Astrocyte (in vitro differentiated cells and primary cell): ENCODE results near the gene TGM2. TPM values are rescaled to one million over a fixed set of nuclear protein-coding genes. Genes with fewer than 3 reads are reported as not detected.

Experiments
- DNase-seq: peaks from one replicate; pipeline ENCODE4 v3.0.0-alpha.2; 2010; ENCODE audit warnings: low read depth
- FAIRE-seq: peaks from 2 replicates; lab custom pipeline; 2011; peaks lifted over from hg19 to GRCh38; lab: Jason Lieb, UNC
- H2AFZ ChIP-seq: 2 replicates; pipeline ENCODE4 v1.6.0; 2012; ENCODE audit warnings: low read depth, low read length, inconsistent platforms
- H3K27ac ChIP-seq: 2 replicates; pipeline ENCODE4 v1.5.1; 2011; ENCODE audit warnings: low read depth, low read length, inconsistent platforms
- H3K27me3 ChIP-seq: 2 replicates; pipeline ENCODE4 v1.6.0; 2011; ENCODE audit warnings: low read length, inconsistent platforms; ENCODE audit not compliant: insufficient read depth
- H3K36me3 ChIP-seq: 2 replicates; pipeline ENCODE4 v1.5.1; 2011; ENCODE audit warnings: low read length, inconsistent platforms; ENCODE audit not compliant: insufficient read depth
- H3K4me1 ChIP-seq: 2 replicates; pipeline ENCODE4 v1.5.1; 2011; ENCODE audit warnings: low read length, inconsistent platforms; ENCODE audit not compliant: insufficient read depth
- H3K4me2 ChIP-seq: 2 replicates; pipeline ENCODE4 v1.6.0; 2012; ENCODE audit warnings: low read length, inconsistent platforms
- H3K4me3 ChIP-seq: 2 replicates; pipeline ENCODE4 v1.5.1; 2011; ENCODE audit warnings: low read depth, mild to moderate bottlenecking, low read length, inconsistent platforms; ENCODE audit not compliant: insufficient read depth
- H3K79me2 ChIP-seq: 2 replicates; pipeline ENCODE4 v1.6.0; 2012; ENCODE audit warnings: mild to moderate bottlenecking, low read length, inconsistent platforms; ENCODE audit not compliant: insufficient read depth
- H3K9ac ChIP-seq: 2 replicates; pipeline ENCODE4 v1.6.0; 2012; ENCODE audit warnings: mild to moderate bottlenecking, low read length, inconsistent platforms
- H3K9me3 ChIP-seq: 2 replicates; pipeline ENCODE4 v1.5.1; 2012; ENCODE audit warnings: low read depth, mild to moderate bottlenecking, low read length, inconsistent platforms; ENCODE audit not compliant: insufficient read depth
- H4K20me1 ChIP-seq: 2 replicates; pipeline ENCODE4 v1.6.0; 2012; ENCODE audit warnings: low read length, inconsistent platforms; ENCODE audit not compliant: insufficient read depth
- H3K27ac Mint-ChIP-seq: one replicate; pipeline ENCODE4 v1.8.0; 2021; ENCODE audit warnings: mild to moderate bottlenecking, mixed read lengths; ENCODE audit not compliant: unreplicated experiment
- H3K27me3 Mint-ChIP-seq: one replicate; pipeline ENCODE4 v1.8.0; 2021; ENCODE audit warnings: low read depth, mixed read lengths; ENCODE audit not compliant: unreplicated experiment
- H3K36me3 Mint-ChIP-seq: one replicate; pipeline ENCODE4 v1.8.0; 2021; ENCODE audit warnings: low read depth, mixed read lengths; ENCODE audit not compliant: unreplicated experiment
- H3K4me1 Mint-ChIP-seq: one replicate; pipeline ENCODE4 v1.8.0; 2021; ENCODE audit warnings: low read depth, mixed read lengths; ENCODE audit not compliant: unreplicated experiment
- H3K4me3 Mint-ChIP-seq: one replicate; pipeline ENCODE4 v1.8.0; 2021; ENCODE audit warnings: mild to moderate bottlenecking, moderate library complexity, mixed read lengths; ENCODE audit not compliant: unreplicated experiment
- H3K9me3 Mint-ChIP-seq: one replicate; pipeline ENCODE4 v1.8.0; 2021; ENCODE audit warnings: mild to moderate bottlenecking, mixed read lengths; ENCODE audit not compliant: unreplicated experiment
- EZH2 ChIP-seq: IDR thresholded peaks from 2 replicates; pipeline ENCODE4 v1.6.1; 2012; ENCODE audit warnings: mild to moderate bottlenecking, low read length, inconsistent platforms; ENCODE audit not compliant: insufficient read depth
- total RNA-seq: library from RNA; stranded (reverse); gene quantifications from 2 replicates; pipeline ENCODE4 v1.2.1, GENCODE V29; 2021
- TF ChIP-seq, protein P1 (sequence below): IDR thresholded peaks from 2 replicates; pipeline ENCODE4 v1.5.1; 2011; ENCODE audit warnings: low read depth, mild to moderate bottlenecking, inconsistent platforms, low read length, moderate library complexity; ENCODE audit not compliant: insufficient read depth

Gene TGM2
- total RNA-seq, 1 donor from 2014 or later = 98.9 TPM

DNA sequence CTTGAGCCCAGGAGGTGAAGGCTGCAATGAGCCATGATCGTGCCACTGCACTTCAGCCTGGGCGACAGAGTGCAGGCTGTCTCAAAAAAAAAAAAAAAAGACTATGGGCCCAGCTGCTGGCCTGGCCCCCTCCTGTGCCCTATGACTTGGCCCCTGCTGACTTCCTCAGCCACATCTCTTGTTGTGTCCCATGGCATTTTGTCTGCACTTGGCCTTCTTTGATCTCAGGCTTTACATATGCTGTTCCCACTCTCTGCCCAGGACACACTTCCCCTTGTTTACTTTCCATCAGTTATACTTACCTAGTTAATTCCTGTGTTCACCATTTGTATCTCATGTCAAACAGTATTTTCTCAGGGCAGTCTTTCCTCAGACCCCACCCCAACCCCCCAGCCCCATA lies 87.0 kb downstream of the TGM2 start:
- Histone ChIP-seq H3K9ac (no peak overlapping the region), H3K4me3 (no peak overlapping the region), H3K36me3 (peaks cover 7% of the 10 kb centered on the region), H3K4me2 (no peak overlapping the region), H3K27me3 (no peaks in the 10 kb centered on the region), H3K79me2 (peaks cover 36% of the 10 kb centered on the region), H3K27ac (no peak overlapping the region), H3K9me3 (no peaks in the 10 kb centered on the region), H3K4me1 (peaks cover 8% of the 10 kb centered on the region), H2AFZ (no peak overlapping the region), H4K20me1 (peaks cover 9% of the 10 kb centered on the region)
- DNase-seq = no peak
- H3K9me3 Mint-ChIP-seq = peaks cover 17% of the 10 kb centered on the region
- no peaks in the 10 kb centered on the region for H3K27me3 Mint-ChIP-seq
- H3K4me1 Mint-ChIP-seq = peaks cover 15% of the 10 kb centered on the region
- H3K36me3 Mint-ChIP-seq = peaks cover 61% of the 10 kb centered on the region
- H3K4me3 Mint-ChIP-seq = no peak overlapping the region
- H3K27ac Mint-ChIP-seq = no peak overlapping the region
- no peak for TF ChIP-seq EZH2
- TF ChIP-seq, protein P1, sequence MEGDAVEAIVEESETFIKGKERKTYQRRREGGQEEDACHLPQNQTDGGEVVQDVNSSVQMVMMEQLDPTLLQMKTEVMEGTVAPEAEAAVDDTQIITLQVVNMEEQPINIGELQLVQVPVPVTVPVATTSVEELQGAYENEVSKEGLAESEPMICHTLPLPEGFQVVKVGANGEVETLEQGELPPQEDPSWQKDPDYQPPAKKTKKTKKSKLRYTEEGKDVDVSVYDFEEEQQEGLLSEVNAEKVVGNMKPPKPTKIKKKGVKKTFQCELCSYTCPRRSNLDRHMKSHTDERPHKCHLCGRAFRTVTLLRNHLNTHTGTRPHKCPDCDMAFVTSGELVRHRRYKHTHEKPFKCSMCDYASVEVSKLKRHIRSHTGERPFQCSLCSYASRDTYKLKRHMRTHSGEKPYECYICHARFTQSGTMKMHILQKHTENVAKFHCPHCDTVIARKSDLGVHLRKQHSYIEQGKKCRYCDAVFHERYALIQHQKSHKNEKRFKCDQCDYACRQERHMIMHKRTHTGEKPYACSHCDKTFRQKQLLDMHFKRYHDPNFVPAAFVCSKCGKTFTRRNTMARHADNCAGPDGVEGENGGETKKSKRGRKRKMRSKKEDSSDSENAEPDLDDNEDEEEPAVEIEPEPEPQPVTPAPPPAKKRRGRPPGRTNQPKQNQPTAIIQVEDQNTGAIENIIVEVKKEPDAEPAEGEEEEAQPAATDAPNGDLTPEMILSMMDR = no peak
- no peak for FAIRE-seq

Other genes with a start within 250 kb of the TGM2 start
- 13.4 and 16.9 TPM in 2 replicates for gene TTI1, start 131.8 kb downstream of the TGM2 start, total RNA-seq
- gene RPRD1B, start 131.5 kb downstream of the TGM2 start, total RNA-seq = 20.7 and 21.6 TPM in 2 replicates
- 0.77 and 1.1 TPM in 2 replicates for gene KIAA1755, start 95.5 kb upstream of the TGM2 start, total RNA-seq
- not detected in 2 replicates for gene BPI, start 138.9 kb upstream of the TGM2 start, total RNA-seq
- not detected in 2 replicates for gene LBP, start 181.2 kb upstream of the TGM2 start, total RNA-seq